GM19372 (cell line): ENCODE results near the gene ARID2.

Experiments used
- ATAC-seq: cut with Tn5 transposase; IDR thresholded peaks from one replicate; pipeline ENCODE4 v1.9.1; 2021; ENCODE audit warnings: mild to moderate bottlenecking, low read depth, moderate library complexity; ENCODE audit not compliant: unreplicated experiment

The ARID2 gene

DNA sequence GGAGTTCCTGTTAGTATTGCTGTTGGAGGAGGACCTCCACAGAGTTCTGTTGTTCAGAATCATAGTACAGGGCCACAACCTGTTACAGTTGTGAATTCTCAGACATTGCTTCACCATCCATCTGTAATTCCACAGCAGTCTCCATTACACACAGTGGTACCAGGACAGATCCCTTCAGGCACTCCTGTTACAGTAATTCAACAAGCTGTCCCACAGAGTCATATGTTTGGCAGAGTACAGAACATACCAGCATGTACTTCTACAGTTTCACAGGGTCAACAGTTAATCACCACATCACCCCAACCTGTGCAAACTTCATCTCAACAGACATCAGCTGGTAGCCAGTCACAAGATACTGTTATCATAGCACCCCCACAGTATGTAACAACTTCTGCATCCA, 120.8 kb downstream of the ARID2 start:
- no peak for ATAC-seq

DNA sequence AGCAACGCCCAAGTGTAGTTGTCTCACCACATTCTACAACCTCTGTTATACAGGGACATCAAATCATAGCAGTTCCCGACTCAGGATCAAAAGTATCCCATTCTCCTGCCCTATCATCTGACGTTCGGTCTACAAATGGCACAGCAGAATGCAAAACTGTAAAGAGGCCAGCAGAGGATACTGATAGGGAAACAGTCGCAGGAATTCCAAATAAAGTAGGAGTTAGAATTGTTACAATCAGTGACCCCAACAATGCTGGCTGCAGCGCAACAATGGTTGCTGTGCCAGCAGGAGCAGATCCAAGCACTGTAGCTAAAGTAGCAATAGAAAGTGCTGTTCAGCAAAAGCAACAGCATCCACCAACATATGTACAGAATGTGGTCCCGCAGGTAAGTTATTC, 123.0 kb downstream of the ARID2 start:
- ATAC-seq: no peak

DNA sequence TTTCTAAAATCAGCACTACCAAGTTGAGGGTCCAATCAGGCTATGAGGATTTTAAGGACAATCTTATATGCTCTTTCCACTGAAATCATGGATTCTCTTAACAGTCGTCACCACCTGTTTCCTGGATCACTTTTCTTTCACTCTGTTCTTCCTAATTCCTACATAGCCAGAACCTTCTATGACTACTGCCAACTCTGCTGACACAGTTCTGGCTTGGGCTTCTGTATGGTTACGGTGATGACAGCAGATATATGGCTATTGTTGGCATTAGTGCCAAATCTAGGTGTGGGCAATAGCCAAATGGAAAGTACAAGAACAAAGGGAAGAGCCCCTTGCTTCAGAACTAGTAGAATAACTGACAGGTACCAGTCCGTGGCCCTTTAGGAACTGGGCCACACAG, 124.0 kb downstream of the ARID2 start:
- no peak for ATAC-seq

DNA sequence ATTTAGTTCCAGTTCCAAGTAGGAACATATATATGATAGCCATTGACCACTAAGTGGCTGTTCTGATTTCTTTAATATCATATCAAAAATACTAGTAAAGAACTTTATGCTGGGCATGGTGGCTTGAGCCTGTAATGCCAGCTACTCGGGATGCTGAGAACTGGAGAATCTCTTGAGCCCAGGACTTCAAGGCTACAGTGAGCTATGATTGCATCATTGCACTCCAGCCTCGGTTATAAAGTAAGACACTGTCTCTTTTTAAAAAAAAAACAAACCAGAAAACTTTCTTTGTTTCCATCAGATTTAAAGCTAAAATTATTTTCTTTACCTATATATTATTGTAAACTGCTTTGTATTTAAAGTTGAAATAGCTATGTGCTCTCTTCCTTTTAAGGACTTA, 133.8 kb downstream of the ARID2 start:
- ATAC-seq: no peak

DNA sequence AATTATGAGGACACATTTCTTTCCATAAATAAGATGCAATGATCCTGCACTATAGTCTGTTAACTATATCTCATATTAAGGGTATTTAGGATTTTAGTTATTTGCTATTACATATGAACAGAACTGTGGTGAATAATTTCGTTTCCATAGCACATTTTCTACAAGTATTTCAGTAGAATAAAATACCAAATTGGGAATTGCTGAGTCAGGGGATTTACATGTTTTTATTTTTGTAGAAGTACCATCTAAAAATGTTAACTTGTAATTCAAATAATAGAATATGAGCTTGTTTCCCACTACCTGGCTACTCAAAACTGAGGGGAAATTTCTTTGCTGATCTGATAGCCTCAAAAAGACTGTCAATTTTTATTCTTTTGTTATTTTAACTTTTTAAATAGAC, 136.8 kb downstream of the ARID2 start:
- no peak for ATAC-seq

DNA sequence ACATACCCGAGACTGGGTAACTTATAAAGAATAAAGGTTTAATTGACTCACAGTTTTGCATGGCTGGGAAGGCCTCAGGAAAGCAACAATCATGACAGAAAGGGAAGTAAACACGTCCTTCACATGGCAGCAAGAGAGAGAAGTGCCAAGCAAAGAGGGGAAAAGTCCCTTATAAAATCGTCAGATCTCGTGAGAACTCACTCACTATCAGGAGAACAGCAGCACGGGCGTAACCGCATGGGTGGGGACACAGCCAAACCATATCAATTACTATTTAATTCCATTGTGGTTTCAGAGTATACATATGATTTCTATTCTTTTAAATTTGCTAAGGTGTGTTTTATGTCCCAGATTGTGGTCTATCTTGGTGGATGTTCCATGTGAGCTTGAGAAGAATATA, 142.9 kb downstream of the ARID2 start:
- ATAC-seq: no peak

DNA sequence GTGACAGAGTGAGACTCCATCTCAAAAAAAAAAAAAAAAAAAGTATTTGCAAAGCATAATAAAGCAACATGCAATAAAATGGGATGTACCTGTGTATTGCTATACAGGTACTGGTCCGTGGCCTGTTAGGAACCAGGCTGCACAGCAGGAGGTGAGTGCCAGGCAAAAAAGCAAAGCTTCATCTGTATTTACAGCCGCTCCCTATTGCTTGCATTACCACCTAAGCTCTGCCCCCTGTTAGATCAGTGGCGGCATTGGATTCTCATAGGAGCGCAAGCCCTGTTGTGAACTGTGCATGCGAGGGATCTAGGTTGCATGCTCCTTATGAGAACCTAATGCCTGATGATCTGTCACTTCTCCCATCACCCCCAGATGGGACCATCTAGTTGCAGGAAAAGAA, 147.6 kb downstream of the ARID2 start:
- no peak for ATAC-seq

DNA sequence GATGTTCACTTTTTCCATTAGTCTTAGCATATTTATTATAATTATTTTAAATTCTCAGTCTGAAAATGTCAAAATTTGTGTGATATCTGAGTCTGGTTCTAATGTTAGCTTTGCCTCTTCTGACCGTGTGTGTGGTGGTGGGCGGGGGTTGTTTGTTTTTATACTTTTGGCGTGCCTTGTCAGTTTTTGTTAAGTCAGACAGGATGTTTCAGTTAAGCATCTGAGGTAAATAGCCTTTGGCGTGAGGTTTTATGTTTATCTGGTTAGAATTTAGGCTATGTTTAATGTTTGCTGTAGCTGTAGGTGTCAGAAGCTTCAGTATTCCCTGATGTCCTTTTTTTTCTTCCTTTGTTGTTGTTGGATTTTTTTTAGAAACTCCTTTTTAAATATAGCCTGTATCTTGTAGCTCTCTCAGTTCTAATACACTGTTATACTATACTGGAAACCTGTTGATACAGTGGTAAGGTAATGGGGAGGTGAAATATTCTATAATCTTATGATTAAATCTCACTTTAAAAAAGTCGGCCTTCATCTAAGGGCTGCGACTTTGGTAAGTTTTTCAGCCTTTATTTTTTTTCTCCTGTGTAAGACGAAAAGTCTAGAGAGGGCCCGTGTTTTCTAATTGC, 149.2 kb downstream of the ARID2 start:
- ATAC-seq: no peak

DNA sequence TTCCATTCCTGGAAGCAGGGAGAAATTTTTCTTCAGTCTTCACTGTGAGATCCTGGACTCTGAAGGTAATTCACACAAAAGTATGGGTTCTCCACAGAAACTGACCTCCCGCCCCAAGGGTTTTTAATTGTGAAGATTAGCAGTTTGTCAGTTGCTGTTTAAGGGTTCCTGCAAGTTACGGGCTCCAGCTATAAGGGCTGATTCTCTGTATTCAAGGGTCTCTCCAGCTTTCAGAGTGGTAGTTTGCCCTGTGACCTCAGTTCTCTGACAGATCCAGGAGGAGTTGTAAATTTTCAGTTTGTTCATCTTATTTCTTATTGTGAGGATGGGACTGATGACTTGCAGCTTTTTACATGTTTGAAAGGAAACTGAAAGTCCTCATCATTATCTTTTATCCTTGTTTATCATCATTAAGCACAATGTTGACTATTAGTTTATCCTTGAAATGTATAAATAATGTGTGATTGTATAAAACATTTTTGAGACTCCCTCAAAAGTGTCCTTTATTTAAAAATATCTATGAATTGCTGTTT, 149.9 kb downstream of the ARID2 start:
- ATAC-seq: no peak

DNA sequence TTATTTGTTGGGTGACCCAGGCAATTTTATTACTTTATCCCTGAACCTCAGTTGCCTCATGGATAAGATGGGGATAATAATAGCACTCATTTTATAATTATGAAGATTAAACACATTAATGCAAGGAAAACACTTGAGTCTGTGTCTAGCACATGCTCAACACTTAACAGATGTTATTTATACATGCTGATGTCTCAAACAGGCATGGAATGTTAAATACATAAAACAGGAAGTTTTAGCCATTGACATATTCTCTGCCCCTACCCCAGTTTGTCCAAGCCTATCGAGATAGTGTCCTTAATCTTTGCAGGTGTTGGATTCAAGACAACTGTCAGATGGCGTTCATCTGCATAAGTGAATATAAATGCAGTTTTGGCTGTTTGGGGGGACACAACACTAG, 151.0 kb downstream of the ARID2 start:
- no peak for ATAC-seq

DNA sequence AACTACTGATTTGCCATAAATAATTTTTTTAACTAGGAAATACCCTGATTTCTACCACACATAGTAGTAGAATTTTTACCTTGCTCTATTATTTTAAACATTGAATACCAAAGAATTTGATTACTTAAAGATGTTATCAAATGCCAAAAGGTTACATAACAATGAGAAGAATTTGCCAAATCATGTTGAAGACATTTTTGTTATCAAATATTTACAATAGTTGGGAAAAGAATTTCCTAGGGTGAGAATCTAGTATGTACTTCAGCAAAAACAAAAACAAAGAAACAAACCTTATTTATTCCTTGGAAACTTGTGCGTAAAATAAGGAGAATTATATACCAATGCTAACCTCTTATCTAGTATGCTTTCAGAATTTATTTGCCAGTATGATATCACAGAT, 153.7 kb downstream of the ARID2 start:
- ATAC-seq: no peak

DNA sequence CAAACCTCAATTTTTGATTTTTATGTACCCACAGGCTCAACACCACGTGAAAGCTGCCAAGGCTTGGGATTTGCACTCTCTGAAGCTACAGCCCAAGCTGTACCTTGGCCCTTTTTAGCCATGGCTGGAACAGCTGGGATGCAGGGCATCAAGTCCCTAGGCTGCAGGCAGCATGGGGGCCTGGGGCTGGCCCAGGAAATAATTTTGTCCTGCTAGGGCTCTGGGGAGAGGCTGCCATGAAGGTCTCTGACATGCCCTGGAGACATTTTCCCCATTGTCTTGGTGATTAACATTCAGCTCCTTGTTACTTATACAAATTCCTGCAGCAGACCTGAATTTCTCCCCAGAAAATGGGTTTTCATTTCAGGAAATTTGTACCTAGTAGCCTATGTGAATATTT, 157.2 kb downstream of the ARID2 start:
- ATAC-seq: no peak

DNA sequence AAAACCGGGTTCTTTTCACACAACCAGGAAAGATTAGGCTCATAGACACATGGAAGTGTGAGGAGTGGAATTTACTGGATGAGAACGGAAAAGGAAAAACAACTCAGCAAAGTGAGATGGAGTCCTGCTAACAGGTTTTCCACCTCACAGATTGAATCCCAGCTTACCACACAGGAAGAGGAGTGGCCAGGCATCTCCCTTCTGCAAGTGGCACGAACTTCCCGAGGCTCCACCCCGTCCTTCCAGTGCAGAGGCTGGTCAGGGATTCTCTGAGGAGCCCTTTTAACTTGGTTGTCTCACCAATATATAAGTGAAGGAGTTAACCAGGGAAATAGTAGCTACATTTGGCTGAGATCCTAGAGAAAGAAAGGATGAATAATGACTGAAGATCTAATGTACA, 158.0 kb downstream of the ARID2 start:
- no peak for ATAC-seq

DNA sequence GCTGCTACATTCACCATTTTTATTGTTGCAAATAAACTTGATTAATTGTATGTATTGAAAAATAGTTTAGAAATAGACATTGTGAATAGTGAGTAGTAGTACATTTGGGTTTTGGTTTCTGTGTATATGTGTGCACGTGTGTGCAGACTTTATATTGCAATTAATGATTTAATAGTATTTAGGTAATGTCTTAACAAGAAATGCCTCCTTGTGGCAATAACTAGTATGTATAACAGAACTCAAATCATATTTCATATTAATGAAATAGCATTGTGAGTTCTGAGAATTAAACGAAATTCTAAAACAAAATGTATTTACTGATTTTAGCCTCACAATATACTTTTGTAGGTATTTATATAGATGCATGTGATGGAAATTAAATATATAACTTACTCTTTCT, 160.8 kb downstream of the ARID2 start:
- no peak for ATAC-seq

DNA sequence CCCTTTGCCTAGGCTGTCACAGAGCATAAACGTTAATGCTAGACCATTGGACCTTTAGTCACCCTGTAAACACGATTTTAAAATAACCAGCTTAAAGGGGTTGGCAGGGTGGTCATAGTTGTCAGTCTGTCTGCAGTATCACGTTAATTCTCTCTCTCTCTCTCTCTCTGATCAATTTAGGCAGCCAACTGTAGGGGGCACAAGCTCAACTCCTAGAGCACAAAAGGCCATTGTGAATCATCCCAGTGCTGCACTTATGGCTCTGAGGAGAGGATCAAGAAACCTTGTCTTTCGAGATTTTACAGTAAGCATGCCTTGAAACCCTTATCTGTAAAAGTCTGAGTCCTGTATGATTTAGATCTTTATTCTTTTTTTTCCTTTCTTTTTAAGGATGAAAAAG, 163.7 kb downstream of the ARID2 start:
- ATAC-seq: no peak

DNA sequence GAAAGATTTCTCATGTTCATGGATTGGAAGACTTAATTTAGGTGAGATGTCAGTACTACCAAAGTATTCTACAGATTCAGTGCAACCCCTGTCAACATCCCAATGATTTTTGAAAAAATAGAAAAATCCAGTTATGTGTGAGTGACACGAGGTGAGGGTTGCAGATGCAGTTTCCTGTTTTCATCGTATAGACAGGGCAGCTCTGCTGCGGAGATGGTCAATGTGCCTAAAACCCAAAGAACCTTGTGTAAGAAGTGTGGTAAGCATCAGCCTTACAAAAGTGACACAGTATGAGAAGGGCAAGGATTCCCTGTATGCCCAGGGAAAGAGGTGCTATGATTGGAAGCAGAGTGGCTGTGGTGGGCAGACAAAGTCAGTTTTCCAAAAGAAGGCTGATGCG, 166.5 kb downstream of the ARID2 start:
- ATAC-seq: no peak

DNA sequence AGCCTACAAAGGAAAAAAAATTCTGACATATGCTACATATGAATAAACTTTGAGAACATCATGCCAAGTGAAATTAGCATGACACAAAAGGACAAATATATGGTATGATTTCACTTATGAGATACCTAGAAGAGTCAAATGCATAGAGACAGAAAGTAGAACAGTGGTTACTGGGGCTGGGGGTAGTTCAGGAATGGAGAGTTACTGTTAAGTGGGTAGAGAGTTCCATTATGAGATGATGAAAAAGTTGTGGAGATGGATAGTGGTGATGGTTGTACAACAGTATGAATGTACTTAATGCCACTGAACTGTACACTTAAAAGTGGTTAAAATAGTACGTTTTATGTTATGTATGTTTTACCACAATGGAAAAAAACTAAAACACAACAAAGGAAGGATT, 168.6 kb downstream of the ARID2 start:
- no peak for ATAC-seq

DNA sequence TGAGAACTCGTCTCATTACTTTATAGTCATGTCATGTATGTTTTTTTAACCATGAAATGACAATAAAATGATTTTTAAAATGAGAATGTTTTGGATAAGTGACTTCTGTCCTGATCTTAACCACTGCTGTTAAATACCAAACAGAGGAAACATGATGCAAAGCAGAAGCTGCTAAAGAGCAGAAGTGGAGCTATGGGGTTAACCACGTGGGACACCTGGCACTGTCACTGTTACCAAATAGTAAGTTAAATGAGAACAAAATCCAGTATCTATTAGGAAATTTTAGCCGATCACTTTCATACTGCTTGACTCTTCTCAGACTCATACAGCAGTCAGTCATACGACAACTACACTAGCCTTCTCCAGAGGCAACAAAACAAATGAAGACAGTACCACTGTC, 178.4 kb downstream of the ARID2 start:
- ATAC-seq: no peak

DNA sequence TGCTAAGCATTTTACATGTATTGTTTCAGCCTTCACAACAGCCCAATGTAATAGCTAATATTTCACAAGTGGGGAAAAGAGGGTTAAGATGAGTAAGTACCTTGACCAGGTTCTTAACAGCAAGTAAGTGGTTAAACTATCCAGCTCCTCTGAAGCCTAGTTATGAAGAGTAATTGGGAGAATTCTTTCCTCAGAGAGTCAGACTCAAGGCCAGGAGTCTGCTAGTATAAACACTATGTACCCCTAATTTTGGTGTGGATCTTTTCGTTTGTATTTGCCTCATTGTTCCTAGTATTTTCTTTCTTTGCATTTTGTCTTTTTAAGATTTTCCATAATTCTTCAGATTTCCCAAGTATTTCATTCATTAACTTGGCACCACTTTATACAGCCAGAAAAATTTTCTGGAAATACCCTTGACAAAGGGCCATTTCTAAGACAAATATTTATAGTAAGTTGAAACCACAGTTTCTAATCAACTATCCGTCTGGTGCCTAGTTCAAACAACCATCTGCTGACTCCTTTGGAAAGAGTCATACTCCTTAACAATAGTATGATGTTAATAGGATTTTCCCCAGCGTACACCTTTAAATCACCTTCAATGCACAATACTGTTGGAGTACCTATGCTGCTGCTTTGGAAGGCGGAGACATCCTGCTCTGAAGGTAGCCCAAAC, 179.7 kb downstream of the ARID2 start:
- no peak for ATAC-seq

DNA sequence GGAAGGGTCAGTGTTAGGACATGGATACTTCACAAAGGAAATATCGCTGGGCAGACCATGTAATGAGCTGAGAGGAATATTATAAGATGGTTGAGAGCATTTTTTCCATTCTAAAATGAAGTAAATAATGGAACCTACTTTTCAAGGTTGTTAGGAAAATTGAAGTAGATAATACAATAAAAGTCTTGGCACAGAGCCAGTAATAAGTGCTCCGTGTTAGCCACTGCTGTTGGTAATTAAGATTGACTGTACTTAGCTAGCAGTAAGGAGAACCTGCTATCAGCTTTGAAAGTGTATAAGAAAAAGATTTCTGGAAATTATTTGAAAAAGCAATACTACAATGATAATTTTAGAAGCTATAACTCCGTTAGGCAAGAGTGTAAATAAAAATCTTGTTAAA, 183.3 kb downstream of the ARID2 start:
- ATAC-seq: no peak

DNA sequence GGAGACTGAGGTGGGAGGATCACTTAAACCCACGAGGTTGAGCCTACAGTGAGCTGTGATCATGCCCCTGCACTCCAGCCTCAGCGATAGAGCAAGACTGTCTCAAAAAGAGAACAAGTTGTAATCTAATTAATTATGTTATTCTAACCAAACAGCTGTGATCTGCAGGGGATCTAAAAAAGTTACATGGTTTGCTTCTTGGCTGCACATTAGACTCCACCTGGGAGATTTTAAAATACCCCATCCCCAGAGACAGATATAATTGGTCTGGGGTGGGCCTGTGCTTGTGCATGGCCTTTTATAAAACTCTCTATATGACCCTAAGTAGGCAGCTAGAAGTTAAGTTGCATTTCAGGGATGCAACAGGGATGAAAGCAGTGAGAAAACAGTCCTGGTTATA, 184.1 kb downstream of the ARID2 start:
- ATAC-seq: no peak

DNA sequence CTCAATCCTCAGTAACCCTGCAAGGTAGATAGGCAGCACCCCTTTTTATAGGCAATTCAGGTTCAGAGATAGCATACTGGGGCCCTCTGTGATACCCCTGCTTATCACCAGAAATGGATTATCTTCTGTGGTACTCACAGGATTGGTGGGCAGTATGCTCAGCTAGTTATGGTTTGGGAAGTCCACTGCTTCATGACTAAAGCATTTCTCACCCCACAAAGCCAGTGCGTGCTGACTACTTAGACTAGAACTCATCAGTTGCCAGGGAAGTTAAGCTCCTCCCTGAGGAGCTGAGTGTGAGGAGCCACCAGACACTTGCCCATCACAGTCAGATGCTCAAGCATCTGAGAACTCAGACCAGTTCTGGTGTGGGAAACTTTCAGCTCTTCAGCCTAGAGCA, 184.6 kb downstream of the ARID2 start:
- peak; percentile 48 for ATAC-seq
